HUES6 (cell line): ENCODE data around the gene TNPO1.

Source experiments
- H3K27ac ChIP-seq: 2 replicates; pipeline ENCODE4 v1.7.0; 2013; ENCODE audit warnings: low read depth, mild to moderate bottlenecking, low read length, inconsistent platforms
- H3K27me3 ChIP-seq: 2 replicates; pipeline ENCODE4 v1.6.1; 2013; ENCODE audit warnings: low read length; ENCODE audit not compliant: control insufficient read depth, insufficient read depth
- H3K36me3 ChIP-seq: 2 replicates; pipeline ENCODE4 v1.6.1; 2013; ENCODE audit warnings: low read length; ENCODE audit not compliant: control insufficient read depth, insufficient read depth
- H3K4me1 ChIP-seq: 2 replicates; pipeline ENCODE4 v1.6.1; 2013; ENCODE audit warnings: low read length; ENCODE audit not compliant: control insufficient read depth, insufficient read depth
- H3K4me3 ChIP-seq: 2 replicates; pipeline ENCODE4 v1.5.1; 2013; ENCODE audit warnings: low read depth, low read length
- H3K9ac ChIP-seq: one replicate; pipeline ENCODE4 v1.6.1; 2013; ENCODE audit warnings: mild to moderate bottlenecking, low read length
- H3K9me3 ChIP-seq: 2 replicates; pipeline ENCODE4 v1.6.1; 2013; ENCODE audit warnings: low read depth, low read length; ENCODE audit not compliant: control insufficient read depth, insufficient read depth

TNPO1 gene

GRCh38 chr5:72888595-72888994 lies 72.1 kb downstream of the TNPO1 start:
- Histone ChIP-seq H3K27ac (no peak overlapping the region), H3K4me1 (no peaks in the 10 kb centered on the region), H3K36me3 (peaks cover 99% of the 10 kb centered on the region), H3K27me3 (no peaks in the 10 kb centered on the region), H3K4me3 (no peak overlapping the region), H3K9ac (no peak overlapping the region), H3K9me3 (no peaks in the 10 kb centered on the region)

GRCh38 chr5:72889324-72889723 lies 72.9 kb downstream of the TNPO1 start:
- Histone ChIP-seq H3K9ac (no peak overlapping the region), H3K36me3 (peaks cover 99% of the 10 kb centered on the region), H3K27me3 (no peaks in the 10 kb centered on the region), H3K27ac (no peak overlapping the region), H3K4me1 (no peaks in the 10 kb centered on the region), H3K9me3 (no peaks in the 10 kb centered on the region), H3K4me3 (no peak overlapping the region)

GRCh38 chr5:72892846-72893245 lies 76.4 kb downstream of the TNPO1 start:
- Histone ChIP-seq H3K27ac (no peak overlapping the region), H3K36me3 (peaks cover 98% of the 10 kb centered on the region), H3K4me1 (no peaks in the 10 kb centered on the region), H3K9me3 (no peaks in the 10 kb centered on the region), H3K9ac (no peak overlapping the region), H3K27me3 (no peaks in the 10 kb centered on the region), H3K4me3 (no peak overlapping the region)

- H3K27ac ChIP-seq, result no peak overlapping the region
- no peaks in the 10 kb centered on the region for H3K4me1 ChIP-seq
- H3K27me3 ChIP-seq, result no peaks in the 10 kb centered on the region
- H3K36me3 ChIP-seq, result peaks cover 98% of the 10 kb centered on the region
- no peak overlapping the region for H3K4me3 ChIP-seq
- no peaks in the 10 kb centered on the region for H3K9me3 ChIP-seq
- H3K9ac ChIP-seq, result no peak overlapping the region
Measured at GRCh38 chr5:72895758-72896157, 79.3 kb downstream of the TNPO1 start.

GRCh38 chr5:72906806-72907205 lies 90.3 kb downstream of the TNPO1 start:
- no peak overlapping the region for H3K4me3 ChIP-seq
- no peaks in the 10 kb centered on the region for H3K9me3 ChIP-seq
- no peaks in the 10 kb centered on the region for H3K27me3 ChIP-seq
- no peaks in the 10 kb centered on the region for H3K4me1 ChIP-seq
- no peak overlapping the region for H3K27ac ChIP-seq
- H3K9ac ChIP-seq, result no peak overlapping the region
- H3K36me3 ChIP-seq, result peaks cover 90% of the 10 kb centered on the region

GRCh38 chr5:72908664-72909063 lies 92.2 kb downstream of the TNPO1 start:
- Histone ChIP-seq H3K9ac (no peak overlapping the region), H3K4me1 (no peaks in the 10 kb centered on the region), H3K9me3 (no peaks in the 10 kb centered on the region), H3K27ac (no peak overlapping the region), H3K36me3 (peaks cover 77% of the 10 kb centered on the region), H3K4me3 (no peak overlapping the region), H3K27me3 (no peaks in the 10 kb centered on the region)

- H3K9me3 ChIP-seq, result no peaks in the 10 kb centered on the region
- 0 out of 2 replicates have a peak, but pooled peaks cover 5% of the 10 kb centered on the region for H3K36me3 ChIP-seq
- H3K4me3 ChIP-seq, result no peak overlapping the region
- H3K27ac ChIP-seq, result no peak overlapping the region
- H3K4me1 ChIP-seq, result peaks cover 4% of the 10 kb centered on the region; the same call in 1 of the 2 replicates
- H3K9ac ChIP-seq, result no peak overlapping the region
- no peaks in the 10 kb centered on the region for H3K27me3 ChIP-seq
Measured at GRCh38 chr5:72917371-72917776, 100.9 kb downstream of the TNPO1 start.

- H3K27ac ChIP-seq, result no peak overlapping the region
Measured at GRCh38 chr5:72920690-72921502, 104.4 kb downstream of the TNPO1 start.

GRCh38 chr5:72921886-72922285 lies 105.4 kb downstream of the TNPO1 start:
- H3K4me3 ChIP-seq, result no peak overlapping the region
- no peaks in the 10 kb centered on the region for H3K36me3 ChIP-seq
- no peak overlapping the region for H3K9ac ChIP-seq
- no peak overlapping the region for H3K27ac ChIP-seq
- no peaks in the 10 kb centered on the region for H3K27me3 ChIP-seq
- H3K9me3 ChIP-seq, result peaks cover 10% of the 10 kb centered on the region; the same call in 1 of the 2 replicates
- peaks cover 4% of the 10 kb centered on the region; the same call in 1 of the 2 replicates for H3K4me1 ChIP-seq

More at GRCh38 chr5:72920690-72921502, 104.4 kb downstream of the TNPO1 start:
- peaks cover 7% of the 10 kb centered on the region; the same call in 1 of the 2 replicates for H3K9me3 ChIP-seq
- H3K36me3 ChIP-seq, result no peaks in the 10 kb centered on the region
- no peaks in the 10 kb centered on the region for H3K27me3 ChIP-seq
- no peak overlapping the region for H3K9ac ChIP-seq
- H3K4me3 ChIP-seq, result no peak overlapping the region
- H3K4me1 ChIP-seq, result peaks cover 4% of the 10 kb centered on the region; the same call in 1 of the 2 replicates

- H3K27ac ChIP-seq, result no peak overlapping the region
- H3K9ac ChIP-seq, result no peak overlapping the region
- peaks cover 4% of the 10 kb centered on the region; the same call in 1 of the 2 replicates for H3K4me1 ChIP-seq
- H3K36me3 ChIP-seq, result no peaks in the 10 kb centered on the region
- H3K9me3 ChIP-seq, result peaks cover 10% of the 10 kb centered on the region; the same call in 1 of the 2 replicates
- no peaks in the 10 kb centered on the region for H3K27me3 ChIP-seq
- no peak overlapping the region for H3K4me3 ChIP-seq
Measured at GRCh38 chr5:72922422-72922821, 106.0 kb downstream of the TNPO1 start.

GRCh38 chr5:72925336-72926010 lies 109.0 kb downstream of the TNPO1 start:
- no peak overlapping the region for H3K9ac ChIP-seq
- no peaks in the 10 kb centered on the region for H3K27me3 ChIP-seq
- peaks cover 4% of the 10 kb centered on the region; the same call in 1 of the 2 replicates for H3K4me1 ChIP-seq
- H3K36me3 ChIP-seq, result no peaks in the 10 kb centered on the region
- H3K27ac ChIP-seq, result no peak overlapping the region
- peaks cover 10% of the 10 kb centered on the region; the same call in 1 of the 2 replicates for H3K9me3 ChIP-seq
- H3K4me3 ChIP-seq, result no peak overlapping the region
